Hepatocyte (in vitro differentiated cells): ENCODE measurements around the gene TMEM98.

ENCODE experiments used
- CTCF ChIP-seq: fragments of 200-600 bp; sonication (generic); IDR thresholded peaks from 2 replicates; pipeline ENCODE4 v1.5.1; 2016; ENCODE audit warnings: antibody characterized with exemption, mild to moderate bottlenecking; ENCODE audit not compliant: poor library complexity
- EZH2phosphoT487 ChIP-seq: fragments of 200-600 bp; sonication (generic); IDR thresholded peaks from one replicate; pipeline ENCODE4 v1.6.1; 2018; ENCODE audit warnings: antibody characterized with exemption, mild to moderate bottlenecking, low read depth, moderate library complexity; ENCODE audit not compliant: unreplicated experiment, severe bottlenecking

- no peak for TF ChIP-seq CTCF
- TF ChIP-seq EZH2phosphoT487, result no peak
Measured at GRCh38 chr17:32913593-32913992, 14.4 kb upstream of the TMEM98 start.
